ENCODE results near the gene SNAP23. TPM values are rescaled to one million over a fixed set of nuclear protein-coding genes. Genes with fewer than 3 reads are reported as not detected.

Gene SNAP23
- total and polyA plus RNA-seq, 8 donors, result 14.2 to 39.4 (median 21.0) TPM

DNA sequence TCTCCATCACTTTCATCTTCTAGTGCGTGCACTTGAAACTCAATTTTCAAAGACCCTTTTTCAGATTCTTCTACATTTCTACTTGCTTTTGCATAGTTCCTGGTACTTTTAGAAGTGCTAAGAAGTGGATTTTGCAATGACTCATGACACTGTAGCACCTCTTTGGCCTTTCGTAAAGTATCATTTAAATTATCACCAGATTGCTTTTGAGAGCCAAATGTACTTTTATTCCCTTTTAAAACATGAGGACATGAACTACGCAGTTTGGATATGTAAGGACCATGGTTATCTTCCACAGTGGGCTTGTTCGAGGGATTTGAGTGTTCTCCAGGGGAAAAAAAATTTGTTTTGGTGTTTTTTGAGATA lies 45.0 kb upstream of the SNAP23 start:
- intact Hi-C loops (cut with DNase I), result no loop called here
- Histone ChIP-seq H3K4me3 (no peak overlapping the region), H3K4me1 (no peaks in the 10 kb centered on the region), H3K27ac (no peak overlapping the region), H3K36me3 (peaks cover 0 to 31% (median 18%) of the 10 kb centered on the region in 3 donors), H3K9me3 (no peaks in the 10 kb centered on the region), H3K27me3 (no peaks in the 10 kb centered on the region)
- no peak for DNase-seq
- FAIRE-seq, result no peak
- TF ChIP-seq, protein P1, sequence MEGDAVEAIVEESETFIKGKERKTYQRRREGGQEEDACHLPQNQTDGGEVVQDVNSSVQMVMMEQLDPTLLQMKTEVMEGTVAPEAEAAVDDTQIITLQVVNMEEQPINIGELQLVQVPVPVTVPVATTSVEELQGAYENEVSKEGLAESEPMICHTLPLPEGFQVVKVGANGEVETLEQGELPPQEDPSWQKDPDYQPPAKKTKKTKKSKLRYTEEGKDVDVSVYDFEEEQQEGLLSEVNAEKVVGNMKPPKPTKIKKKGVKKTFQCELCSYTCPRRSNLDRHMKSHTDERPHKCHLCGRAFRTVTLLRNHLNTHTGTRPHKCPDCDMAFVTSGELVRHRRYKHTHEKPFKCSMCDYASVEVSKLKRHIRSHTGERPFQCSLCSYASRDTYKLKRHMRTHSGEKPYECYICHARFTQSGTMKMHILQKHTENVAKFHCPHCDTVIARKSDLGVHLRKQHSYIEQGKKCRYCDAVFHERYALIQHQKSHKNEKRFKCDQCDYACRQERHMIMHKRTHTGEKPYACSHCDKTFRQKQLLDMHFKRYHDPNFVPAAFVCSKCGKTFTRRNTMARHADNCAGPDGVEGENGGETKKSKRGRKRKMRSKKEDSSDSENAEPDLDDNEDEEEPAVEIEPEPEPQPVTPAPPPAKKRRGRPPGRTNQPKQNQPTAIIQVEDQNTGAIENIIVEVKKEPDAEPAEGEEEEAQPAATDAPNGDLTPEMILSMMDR (IDR thresholded peaks at IDR 0.05), result no peak
- no peak for ATAC-seq
- 95 to 96% methylated on average over 4 of the region's 4 CpGs for WGBS, 2 donors

DNA sequence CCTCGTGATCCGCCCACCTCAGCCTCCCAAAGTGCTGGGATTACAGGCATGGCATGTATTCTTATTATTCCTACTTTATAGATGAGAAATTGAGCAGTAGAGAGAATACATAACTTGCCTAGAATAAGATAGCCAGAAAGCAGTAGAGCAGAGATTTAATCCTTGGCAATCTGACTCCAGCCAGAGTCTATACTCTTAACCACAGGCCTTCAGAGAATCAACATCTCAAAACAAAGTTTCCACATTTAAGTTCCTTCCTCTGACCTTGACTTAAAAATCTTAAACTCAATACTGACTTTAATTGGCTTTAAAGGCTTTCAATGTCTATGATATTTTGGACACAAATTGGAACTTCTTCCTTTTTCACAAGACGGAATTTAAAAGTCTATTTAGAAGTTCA lies 41.6 kb upstream of the SNAP23 start:
- peaks cover 0 to 21% (median 9%) of the 10 kb centered on the region in 3 donors for H3K36me3 ChIP-seq
- no peaks in the 10 kb centered on the region for H3K27me3 ChIP-seq
- 86 to 95% methylated on average over 3 of the region's 3 CpGs for WGBS, 2 donors
- H3K27ac ChIP-seq, result no peak overlapping the region
- no peaks in the 10 kb centered on the region for H3K9me3 ChIP-seq
- ATAC-seq (no peak), DNase-seq (no peak), FAIRE-seq (no peak)
- no peak overlapping the region for H3K4me3 ChIP-seq
- TF ChIP-seq, protein P1 (IDR thresholded peaks at IDR 0.05), result no peak
- H3K4me1 ChIP-seq, result peaks cover 0 to 12% (median 0%) of the 10 kb centered on the region in 3 donors
- intact Hi-C loops (cut with DNase I), result no loop called here

DNA sequence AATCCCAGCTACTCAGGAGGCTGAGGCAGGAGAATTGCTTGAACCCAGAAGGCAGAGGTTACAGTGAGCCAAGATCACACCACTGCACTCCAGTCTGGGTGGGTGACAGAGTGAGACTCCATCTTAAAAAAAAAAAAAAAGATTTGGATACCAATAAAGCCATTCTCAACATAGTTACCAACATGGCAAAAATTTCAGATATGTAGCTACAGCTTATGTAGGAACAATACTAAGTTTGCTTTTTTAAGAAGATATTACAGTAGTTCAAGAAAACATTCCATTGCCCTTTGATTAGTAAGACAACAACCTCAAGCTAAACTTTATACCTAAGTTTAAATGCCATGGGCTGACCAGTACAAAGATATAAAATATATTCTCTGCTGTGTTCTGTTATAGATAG lies 38.9 kb upstream of the SNAP23 start:
- ATAC-seq (no peak), FAIRE-seq (no peak), DNase-seq (no peak)
- no peak overlapping the region for H3K4me3 ChIP-seq
- no peaks in the 10 kb centered on the region for H3K27me3 ChIP-seq
- H3K27ac ChIP-seq, result peak overlapping the region in 2 of 4 donors; percentile 78 to 79
- intact Hi-C loops (cut with DNase I), result no loop called here
- peaks cover 0 to 12% (median 0%) of the 10 kb centered on the region in 3 donors for H3K4me1 ChIP-seq
- H3K9me3 ChIP-seq, result no peaks in the 10 kb centered on the region
- TF ChIP-seq, protein P1 (IDR thresholded peaks at IDR 0.05), result no peak
- peaks cover 0 to 3% (median 0%) of the 10 kb centered on the region in 3 donors for H3K36me3 ChIP-seq

DNA sequence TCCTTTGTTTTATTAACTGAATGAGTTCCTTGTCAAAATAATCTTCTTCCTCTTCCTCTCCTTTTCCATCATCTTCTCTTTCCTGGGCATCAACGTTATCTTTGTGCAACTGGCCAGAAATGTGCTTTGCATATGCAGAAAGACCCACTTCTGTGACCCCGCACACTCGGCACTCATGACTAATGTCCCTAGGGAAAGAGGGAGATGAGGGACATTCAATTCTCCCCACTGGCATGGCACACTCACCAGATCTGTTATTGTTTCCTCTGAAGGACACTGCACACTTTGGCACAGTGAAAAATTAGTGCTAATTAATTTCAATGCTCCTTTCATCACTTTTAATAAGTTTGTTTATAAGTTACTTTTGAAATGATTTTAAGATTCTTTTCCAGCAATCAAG lies 38.5 kb upstream of the SNAP23 start:
- H3K27me3 ChIP-seq, result no peaks in the 10 kb centered on the region
- peak overlapping the region in 3 of 4 donors; percentile 54 to 79 (median 78) for H3K27ac ChIP-seq
- intact Hi-C loops (cut with DNase I), result no loop called here
- peaks cover 0 to 12% (median 0%) of the 10 kb centered on the region in 3 donors for H3K4me1 ChIP-seq
- H3K36me3 ChIP-seq, result no peaks in the 10 kb centered on the region
- H3K9me3 ChIP-seq, result no peaks in the 10 kb centered on the region
- ATAC-seq (no peak), DNase-seq (no peak), FAIRE-seq (no peak)
- TF ChIP-seq, protein P1 (IDR thresholded peaks at IDR 0.05), result no peak
- H3K4me3 ChIP-seq, result no peak overlapping the region
- WGBS, 2 donors, result 56 to 67% methylated on average over 3 of the region's 3 CpGs
